PC-3 (cell line): ENCODE measurements around the gene ATE1.

Experiments used
- EZH2phosphoT487 ChIP-seq: fragments of 300-600 bp; sonication (generic); IDR thresholded peaks from 2 replicates; pipeline ENCODE4 v1.6.1; 2018; ENCODE audit warnings: mild to moderate bottlenecking, antibody characterized with exemption, low read length, borderline replicate concordance
- TF ChIP-seq, protein P1 (sequence below): fragments of 300-600 bp; sonication (generic); conservative IDR thresholded peaks from 2 replicates; pipeline ENCODE4 v1.5.1; 2017; ENCODE audit warnings: antibody characterized with exemption, low read depth, mild to moderate bottlenecking, low read length

- no peak for TF ChIP-seq EZH2phosphoT487
- TF ChIP-seq, protein P1, sequence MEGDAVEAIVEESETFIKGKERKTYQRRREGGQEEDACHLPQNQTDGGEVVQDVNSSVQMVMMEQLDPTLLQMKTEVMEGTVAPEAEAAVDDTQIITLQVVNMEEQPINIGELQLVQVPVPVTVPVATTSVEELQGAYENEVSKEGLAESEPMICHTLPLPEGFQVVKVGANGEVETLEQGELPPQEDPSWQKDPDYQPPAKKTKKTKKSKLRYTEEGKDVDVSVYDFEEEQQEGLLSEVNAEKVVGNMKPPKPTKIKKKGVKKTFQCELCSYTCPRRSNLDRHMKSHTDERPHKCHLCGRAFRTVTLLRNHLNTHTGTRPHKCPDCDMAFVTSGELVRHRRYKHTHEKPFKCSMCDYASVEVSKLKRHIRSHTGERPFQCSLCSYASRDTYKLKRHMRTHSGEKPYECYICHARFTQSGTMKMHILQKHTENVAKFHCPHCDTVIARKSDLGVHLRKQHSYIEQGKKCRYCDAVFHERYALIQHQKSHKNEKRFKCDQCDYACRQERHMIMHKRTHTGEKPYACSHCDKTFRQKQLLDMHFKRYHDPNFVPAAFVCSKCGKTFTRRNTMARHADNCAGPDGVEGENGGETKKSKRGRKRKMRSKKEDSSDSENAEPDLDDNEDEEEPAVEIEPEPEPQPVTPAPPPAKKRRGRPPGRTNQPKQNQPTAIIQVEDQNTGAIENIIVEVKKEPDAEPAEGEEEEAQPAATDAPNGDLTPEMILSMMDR: no peak
Measured at GRCh38 chr10:121694327-121694965, 233.4 kb downstream of the ATE1 start.
